Hair follicle dermal papilla cell (primary cell): Measurements from ENCODE around the gene TNFRSF12A. TPM values are rescaled to one million over a fixed set of nuclear protein-coding genes. Genes with fewer than 3 reads are reported as not detected.

Experiments used
- small RNA-seq: library from RNA; depleted of rRNA; stranded (forward); fragments of <200 nt; gene quantifications from one replicate; pipeline ENCODE3, GENCODE V24; 2012
- total RNA-seq: library from RNA; depleted of rRNA; stranded (reverse); fragments of >200 nt; gene quantifications from 2 replicates; pipeline ENCODE4 v1.2.3, GENCODE V29; 2012

The TNFRSF12A gene
- 189 and 267 TPM in 2 replicates for total RNA-seq

GRCh38 chr16:3020247-3020603 lies at the start of gene TNFRSF12A:
TNFRSF12A (plus strand) TSS chr16:3020368; CDS start chr16:3020398, 30 bp downstream.

GRCh38 chr16:2980227-2981176 lies 39.7 kb upstream of the TNFRSF12A start, which contains the start of gene PKMYT1:
PKMYT1 (minus strand) TSS chr16:2980446; CDS start chr16:2979657, 789 bp downstream.

GRCh38 chr16:3012828-3013420 lies 7.2 kb upstream of the TNFRSF12A start, which contains the start of gene CLDN9:
CLDN9 (plus strand) TSS chr16:3012923; CDS start chr16:3013363, 440 bp downstream.

GRCh38 chr16:3017794-3018506 lies 2.2 kb upstream of the TNFRSF12A start, which contains the start of gene CLDN6:
CLDN6 (minus strand) TSS chr16:3018183; CDS start chr16:3016021, 2,162 bp downstream.

GRCh38 chr16:3023669-3024478 lies 3.7 kb downstream of the TNFRSF12A start, which contains the start of the genes HCFC1R1 and THOC6:
HCFC1R1 (minus strand) TSS chr16:3023942; CDS start chr16:3023941, 1 bp downstream.
THOC6 (plus strand) TSS chr16:3024035; CDS start chr16:3024327, 292 bp downstream.

GRCh38 chr16:3036726-3037315 lies 16.7 kb downstream of the TNFRSF12A start, which contains the start of gene BICDL2:
BICDL2 (minus strand) TSS chr16:3036944; CDS start chr16:3035496, 1,448 bp downstream.

GRCh38 chr16:3045758-3046640 lies 25.8 kb downstream of the TNFRSF12A start, which contains the start of gene MMP25:
MMP25 (plus strand) TSS chr16:3046561; CDS start chr16:3046918, 357 bp downstream.

GRCh38 chr16:3065069-3065741 lies 45.0 kb downstream of the TNFRSF12A start, which contains the start of gene IL32:
IL32 (plus strand) TSS chr16:3065640; CDS start chr16:3065812, 172 bp downstream.

Small RNA genes within 50 kb of the gene (small RNA-seq; reads per million reads assigned to genes)
- not detected for gene LINC00514

Other genes starting within 250 kb of the TNFRSF12A start
- 177 and 362 TPM in 2 replicates for gene ELOB, start 243.1 kb upstream of the TNFRSF12A start, total RNA-seq
- not detected in 2 replicates for gene PRSS33, start 232.8 kb upstream of the TNFRSF12A start, total RNA-seq
- gene PRSS41, start 221.9 kb upstream of the TNFRSF12A start, total RNA-seq, result not detected in 2 replicates
- 0.49 TPM in 1 of 2 replicates, not detected in the other for gene PRSS21, start 203.1 kb upstream of the TNFRSF12A start, total RNA-seq
- not detected in 2 replicates for gene ZG16B, start 190.1 kb upstream of the TNFRSF12A start, total RNA-seq
- gene PRSS22, start 162.2 kb upstream of the TNFRSF12A start, total RNA-seq, result not detected in 2 replicates
- 45.9 and 60.1 TPM in 2 replicates for gene FLYWCH2, start 137.2 kb upstream of the TNFRSF12A start, total RNA-seq
- gene FLYWCH1, start 108.4 kb upstream of the TNFRSF12A start, total RNA-seq, result 33.8 and 34.7 TPM in 2 replicates
- gene KREMEN2, start 56.1 kb upstream of the TNFRSF12A start, total RNA-seq, result not detected in 2 replicates
- 2.6 and 3.3 TPM in 2 replicates for gene PAQR4, start 51.0 kb upstream of the TNFRSF12A start, total RNA-seq
- 1.9 and 2.2 TPM in 2 replicates for gene PKMYT1, start 39.9 kb upstream of the TNFRSF12A start, total RNA-seq
- gene CLDN9, start 7.4 kb upstream of the TNFRSF12A start, total RNA-seq, result not detected in 2 replicates
- 0.12 and 0.16 TPM in 2 replicates for gene CLDN6, start 2.2 kb upstream of the TNFRSF12A start, total RNA-seq
- gene HCFC1R1, start 3.6 kb downstream of the TNFRSF12A start, total RNA-seq, result 36.1 and 43.3 TPM in 2 replicates
- gene THOC6, start 3.7 kb downstream of the TNFRSF12A start, total RNA-seq, result 32.0 and 35.0 TPM in 2 replicates
- gene BICDL2, start 16.6 kb downstream of the TNFRSF12A start, total RNA-seq, result not detected in 2 replicates
- gene MMP25, start 26.2 kb downstream of the TNFRSF12A start, total RNA-seq, result 0.12 and 0.16 TPM in 2 replicates
- 0.36 and 3.4 TPM in 2 replicates for gene IL32, start 45.3 kb downstream of the TNFRSF12A start, total RNA-seq
- not detected in 2 replicates for gene ZSCAN10, start 78.9 kb downstream of the TNFRSF12A start, total RNA-seq
- gene ZNF205, start 92.2 kb downstream of the TNFRSF12A start, total RNA-seq, result 19.8 and 21.1 TPM in 2 replicates
- 10.1 and 11.7 TPM in 2 replicates for gene ZNF213, start 114.7 kb downstream of the TNFRSF12A start, total RNA-seq
- not detected in 2 replicates for gene OR1F1, start 167.8 kb downstream of the TNFRSF12A start, total RNA-seq
- gene ZNF200, start 214.8 kb downstream of the TNFRSF12A start, total RNA-seq, result 9.2 and 9.5 TPM in 2 replicates
- gene MEFV, start 236.3 kb downstream of the TNFRSF12A start, total RNA-seq, result 0.12 and 0.16 TPM in 2 replicates